ENCODE measurements around the gene TMEM35A. TPM values are rescaled to one million over a fixed set of nuclear protein-coding genes. Genes with fewer than 3 reads are reported as not detected.

The TMEM35A gene
- total RNA-seq, 1 donor from 2014 or later = 5.6 TPM

DNA sequence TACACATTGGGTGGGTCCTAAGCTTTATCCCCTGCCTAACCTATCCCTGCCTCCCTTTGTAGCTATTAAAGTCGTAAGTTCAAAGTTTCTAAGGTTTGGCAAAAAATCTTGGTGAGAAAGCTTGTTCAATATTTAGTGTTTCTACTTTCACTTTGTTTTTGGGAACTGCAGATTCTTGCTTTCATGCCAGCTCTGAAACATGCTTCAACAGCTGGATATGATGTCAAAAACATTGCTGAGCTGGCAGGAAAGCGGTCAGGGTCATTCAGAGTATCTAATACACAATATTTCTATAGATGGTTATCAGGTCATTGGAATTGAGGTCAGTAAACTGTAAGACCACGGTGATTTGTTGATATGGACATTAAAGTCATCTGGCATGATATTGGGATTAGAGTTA lies 39.0 kb downstream of the TMEM35A start:
- DNase-seq (ENCODE audit: extremely low spot score, unreplicated experiment) = no peak
- Mint-ChIP-seq H3K4me1 (ENCODE audit: unreplicated experiment) (no peaks in the 10 kb centered on the region), H3K27ac (no peak overlapping the region), H3K4me3 (no peak overlapping the region), H3K9me3 (no peaks in the 10 kb centered on the region), H3K36me3 (peaks cover 12% of the 10 kb centered on the region), H3K27me3 (no peaks in the 10 kb centered on the region)
- TF ChIP-seq, protein P1, sequence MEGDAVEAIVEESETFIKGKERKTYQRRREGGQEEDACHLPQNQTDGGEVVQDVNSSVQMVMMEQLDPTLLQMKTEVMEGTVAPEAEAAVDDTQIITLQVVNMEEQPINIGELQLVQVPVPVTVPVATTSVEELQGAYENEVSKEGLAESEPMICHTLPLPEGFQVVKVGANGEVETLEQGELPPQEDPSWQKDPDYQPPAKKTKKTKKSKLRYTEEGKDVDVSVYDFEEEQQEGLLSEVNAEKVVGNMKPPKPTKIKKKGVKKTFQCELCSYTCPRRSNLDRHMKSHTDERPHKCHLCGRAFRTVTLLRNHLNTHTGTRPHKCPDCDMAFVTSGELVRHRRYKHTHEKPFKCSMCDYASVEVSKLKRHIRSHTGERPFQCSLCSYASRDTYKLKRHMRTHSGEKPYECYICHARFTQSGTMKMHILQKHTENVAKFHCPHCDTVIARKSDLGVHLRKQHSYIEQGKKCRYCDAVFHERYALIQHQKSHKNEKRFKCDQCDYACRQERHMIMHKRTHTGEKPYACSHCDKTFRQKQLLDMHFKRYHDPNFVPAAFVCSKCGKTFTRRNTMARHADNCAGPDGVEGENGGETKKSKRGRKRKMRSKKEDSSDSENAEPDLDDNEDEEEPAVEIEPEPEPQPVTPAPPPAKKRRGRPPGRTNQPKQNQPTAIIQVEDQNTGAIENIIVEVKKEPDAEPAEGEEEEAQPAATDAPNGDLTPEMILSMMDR (conservative IDR thresholded peaks at IDR 0.05) = no peak

DNA sequence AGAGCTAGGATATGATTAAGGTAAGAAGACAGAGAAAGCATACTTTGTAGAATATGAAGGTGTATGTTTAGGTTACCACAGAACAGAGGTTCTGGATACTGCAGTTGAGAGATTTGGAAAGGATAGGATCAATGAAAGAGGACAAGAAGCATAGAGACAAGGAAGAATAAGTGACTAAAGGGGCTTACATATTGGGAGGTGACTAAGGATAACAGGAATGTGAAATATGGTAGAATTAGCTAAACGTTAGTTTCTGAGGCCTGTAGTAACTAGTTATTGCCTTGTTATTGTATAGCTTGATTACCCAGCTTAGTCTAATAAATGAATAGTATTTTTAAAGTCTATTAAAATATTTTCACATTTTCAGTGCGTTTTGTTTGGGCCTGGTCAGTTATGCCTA lies 57.6 kb downstream of the TMEM35A start:
- Mint-ChIP-seq H3K4me1 (ENCODE audit: unreplicated experiment) (no peaks in the 10 kb centered on the region), H3K27ac (no peak overlapping the region), H3K4me3 (no peak overlapping the region), H3K27me3 (no peaks in the 10 kb centered on the region), H3K36me3 (peaks cover 16% of the 10 kb centered on the region), H3K9me3 (peaks cover 4% of the 10 kb centered on the region)
- TF ChIP-seq, protein P1 (conservative IDR thresholded peaks at IDR 0.05) = no peak
- DNase-seq (ENCODE audit: extremely low spot score, unreplicated experiment) = no peak

Other genes starting within 250 kb of the TMEM35A start
- 0.70 and 1.2 TPM in 2 replicates for gene NOX1, start 204.5 kb upstream of the TMEM35A start, total RNA-seq (ENCODE audit: low replicate concordance)
- gene XKRX, start 150.0 kb upstream of the TMEM35A start, total RNA-seq (ENCODE audit: low replicate concordance) = 1.7 and 5.0 TPM in 2 replicates
- not detected in 2 replicates for gene ARL13A, start 109.2 kb upstream of the TMEM35A start, total RNA-seq (ENCODE audit: low replicate concordance)
- gene TRMT2B, start 26.8 kb upstream of the TMEM35A start, total RNA-seq (ENCODE audit: low replicate concordance) = 13.9 and 18.3 TPM in 2 replicates
- 5.5 and 18.8 TPM in 2 replicates for gene CENPI, start 19.3 kb downstream of the TMEM35A start, total RNA-seq (ENCODE audit: low replicate concordance)
- 0.14 and 1.3 TPM in 2 replicates for gene DRP2, start 140.9 kb downstream of the TMEM35A start, total RNA-seq (ENCODE audit: low replicate concordance)
- gene TAF7L, start 212.5 kb downstream of the TMEM35A start, total RNA-seq (ENCODE audit: low replicate concordance) = 0.21 TPM in 1 of 2 replicates, not detected in the other

Data from type B pancreatic cell (in vitro differentiated cells).